Mesendoderm (in vitro differentiated cells): ENCODE results near the gene CEP131.
A peak's percentile ranks its signal among the peaks of the same experiment; 100 is the strongest.

Experiments
- DNase-seq: peaks from one replicate; pipeline ENCODE4 v3.0.0; 2013
- H2AK5ac ChIP-seq: 2 replicates; pipeline ENCODE4 v1.6.1; 2013; ENCODE audit warnings: low read length, inconsistent platforms
- H2BK120ac ChIP-seq: 2 replicates; pipeline ENCODE4 v1.6.1; 2013; ENCODE audit warnings: low read depth, mild to moderate bottlenecking, low read length, moderate library complexity, mixed read lengths
- H2BK15ac ChIP-seq: replicated peaks from 2 replicates; pipeline ENCODE4 v1.6.1; 2013; ENCODE audit warnings: low read depth, mild to moderate bottlenecking, moderate library complexity
- H2BK5ac ChIP-seq: 2 replicates; pipeline ENCODE4 v1.6.1; 2013; ENCODE audit warnings: low read length, inconsistent platforms
- H3K18ac ChIP-seq: 2 replicates; pipeline ENCODE4 v1.6.1; 2013; ENCODE audit warnings: mild to moderate bottlenecking, low read length, mixed read lengths
- H3K23ac ChIP-seq: one replicate; pipeline ENCODE4 v1.6.1; 2013; ENCODE audit warnings: low read length
- H3K27ac ChIP-seq: 2 replicates; pipeline ENCODE4 v1.5.1; 2013; ENCODE audit warnings: low read depth, mild to moderate bottlenecking, inconsistent platforms, low read length, moderate library complexity
- H3K27me3 ChIP-seq: 2 replicates; pipeline ENCODE4 v1.6.1; 2013; ENCODE audit warnings: low read length, control low read depth, mild to moderate bottlenecking, inconsistent platforms; ENCODE audit not compliant: insufficient read depth, poor library complexity
- H3K36me3 ChIP-seq: 2 replicates; pipeline ENCODE4 v1.6.1; 2013; ENCODE audit warnings: low read length, inconsistent platforms; ENCODE audit not compliant: control insufficient read depth, insufficient read depth
- H3K4ac ChIP-seq: one replicate; pipeline ENCODE4 v1.6.1; 2013; ENCODE audit warnings: low read depth, mild to moderate bottlenecking, low read length, moderate library complexity
- H3K4me1 ChIP-seq: 2 replicates; pipeline ENCODE4 v1.6.1; 2013; ENCODE audit warnings: low read depth, low read length, inconsistent platforms; ENCODE audit not compliant: control insufficient read depth
- H3K4me2 ChIP-seq: 2 replicates; pipeline ENCODE4 v1.6.1; 2013; ENCODE audit warnings: low read length
- H3K4me3 ChIP-seq: 2 replicates; pipeline ENCODE4 v1.5.1; 2013; ENCODE audit warnings: mild to moderate bottlenecking, low read length
- H3K56ac ChIP-seq: one replicate; pipeline ENCODE4 v1.6.1; 2013; ENCODE audit warnings: low read length
- H3K79me1 ChIP-seq: 2 replicates; pipeline ENCODE4 v1.6.1; 2013; ENCODE audit warnings: low read length, inconsistent platforms
- H3K79me2 ChIP-seq: 2 replicates; pipeline ENCODE4 v1.6.1; 2013; ENCODE audit warnings: mild to moderate bottlenecking, low read length; ENCODE audit not compliant: control insufficient read depth, insufficient read depth
- H3K9ac ChIP-seq: 2 replicates; pipeline ENCODE4 v1.6.1; 2013; ENCODE audit warnings: low read length, inconsistent platforms
- H4K5ac ChIP-seq: one replicate; pipeline ENCODE4 v1.6.1; 2013; ENCODE audit warnings: low read length
- H4K8ac ChIP-seq: one replicate; pipeline ENCODE4 v1.6.1; 2013; ENCODE audit warnings: low read depth, mild to moderate bottlenecking, control low read depth, low read length, moderate library complexity
- WGBS: extraction: QIAGEN DNeasy Blood & Tissue Kit; methylation state at CpG from one replicate; pipeline ENCODE4 v1.1.7; 2013; ENCODE audit warnings: low lambda C conversion rate, missing lambda C conversion rate; ENCODE audit not compliant: insufficient coverage; ENCODE audit errors: extremely low coverage; 5-methylcytosine and 5-hydroxymethylcytosine counted together

Gene CEP131

GRCh38 chr17:81243333-81243664 lies 20.5 kb upstream of the CEP131 start:
- H3K4ac ChIP-seq: no peak overlapping the region
- H3K4me1 ChIP-seq: peaks cover 2% of the 10 kb centered on the region
- H3K56ac ChIP-seq: no peak overlapping the region
- H4K8ac ChIP-seq: no peak overlapping the region
- H2AK5ac ChIP-seq: no peak overlapping the region
- H3K23ac ChIP-seq: no peak overlapping the region
- no peak overlapping the region for H3K9ac ChIP-seq
- peaks cover 7% of the 10 kb centered on the region for H3K79me2 ChIP-seq
- no peaks in the 10 kb centered on the region for H3K27me3 ChIP-seq
- no CpG with 5 or more reads among the region's 10 CpGs for WGBS
- H2BK15ac ChIP-seq: no peak overlapping the region
- H3K79me1 ChIP-seq: peaks cover 6% of the 10 kb centered on the region
- no peak overlapping the region for H3K27ac ChIP-seq
- no peak overlapping the region for H4K5ac ChIP-seq
- no peak overlapping the region for H3K4me3 ChIP-seq
- H2BK5ac ChIP-seq: no peak overlapping the region
- no peak overlapping the region for H3K18ac ChIP-seq
- H3K4me2 ChIP-seq: no peak overlapping the region
- H2BK120ac ChIP-seq: no peak overlapping the region
- no peak for DNase-seq
- no peaks in the 10 kb centered on the region for H3K36me3 ChIP-seq

DNA sequence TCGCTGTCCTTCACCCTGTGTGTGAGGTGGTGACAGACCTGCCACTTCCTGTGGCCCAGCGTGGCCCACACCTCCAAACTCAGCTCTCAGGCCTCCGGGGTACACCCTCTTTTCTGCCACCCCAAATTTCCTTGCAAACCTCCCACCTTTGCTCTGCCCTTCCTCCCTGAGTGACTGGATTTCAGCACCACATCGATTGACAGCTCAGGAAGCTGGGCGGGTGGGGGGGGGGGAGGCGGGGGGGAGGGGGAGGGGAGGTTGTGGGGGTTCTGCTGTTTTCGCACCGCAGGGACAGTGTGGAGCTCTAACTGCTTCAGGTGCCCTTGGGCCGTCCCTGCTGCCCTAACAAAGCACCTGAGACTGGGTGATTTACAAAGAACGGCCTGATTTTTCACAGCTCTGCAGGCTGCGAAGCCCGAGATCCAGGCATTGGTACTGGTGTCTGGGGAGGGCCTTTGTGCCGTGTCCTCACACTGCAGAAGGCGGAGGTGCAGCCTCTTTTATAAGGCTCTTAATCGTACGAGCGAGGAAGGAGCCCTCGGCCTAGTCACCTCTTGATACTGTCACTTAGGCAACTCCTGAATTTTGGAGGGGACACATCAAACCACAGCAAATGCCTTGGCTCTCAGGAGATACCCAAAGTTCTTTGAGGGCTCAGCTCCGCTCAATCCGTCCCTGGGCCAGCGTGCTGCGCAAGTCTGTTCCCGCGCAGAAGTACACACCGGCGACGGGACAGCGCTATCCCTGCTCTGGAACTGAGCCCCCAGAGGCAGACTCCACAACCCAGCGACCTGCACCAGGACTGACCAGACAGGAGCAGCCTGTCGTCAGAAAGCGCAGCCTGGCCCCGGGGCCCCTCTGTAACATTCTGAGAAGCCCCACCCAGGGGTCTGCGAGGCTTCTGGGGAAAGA lies 19.9 kb upstream of the CEP131 start:
- Histone ChIP-seq H3K27ac (no peak overlapping the region), H3K9ac (no peak overlapping the region), H3K79me1 (peaks cover 8% of the 10 kb centered on the region), H3K4me2 (no peak overlapping the region), H2BK15ac (no peak overlapping the region), H2BK5ac (no peak overlapping the region), H3K56ac (no peak overlapping the region), H2AK5ac (no peak overlapping the region), H3K4me1 (peaks cover 4% of the 10 kb centered on the region), H3K79me2 (peaks cover 10% of the 10 kb centered on the region), H3K18ac (no peak overlapping the region), H3K27me3 (no peaks in the 10 kb centered on the region), H2BK120ac (no peak overlapping the region), H3K4me3 (no peak overlapping the region), H4K8ac (no peak overlapping the region), H3K4ac (no peak overlapping the region), H3K23ac (no peak overlapping the region), H3K36me3 (no peaks in the 10 kb centered on the region), H4K5ac (no peak overlapping the region)
- no CpG with 5 or more reads among the region's 33 CpGs for WGBS
- DNase-seq: no peak

DNA sequence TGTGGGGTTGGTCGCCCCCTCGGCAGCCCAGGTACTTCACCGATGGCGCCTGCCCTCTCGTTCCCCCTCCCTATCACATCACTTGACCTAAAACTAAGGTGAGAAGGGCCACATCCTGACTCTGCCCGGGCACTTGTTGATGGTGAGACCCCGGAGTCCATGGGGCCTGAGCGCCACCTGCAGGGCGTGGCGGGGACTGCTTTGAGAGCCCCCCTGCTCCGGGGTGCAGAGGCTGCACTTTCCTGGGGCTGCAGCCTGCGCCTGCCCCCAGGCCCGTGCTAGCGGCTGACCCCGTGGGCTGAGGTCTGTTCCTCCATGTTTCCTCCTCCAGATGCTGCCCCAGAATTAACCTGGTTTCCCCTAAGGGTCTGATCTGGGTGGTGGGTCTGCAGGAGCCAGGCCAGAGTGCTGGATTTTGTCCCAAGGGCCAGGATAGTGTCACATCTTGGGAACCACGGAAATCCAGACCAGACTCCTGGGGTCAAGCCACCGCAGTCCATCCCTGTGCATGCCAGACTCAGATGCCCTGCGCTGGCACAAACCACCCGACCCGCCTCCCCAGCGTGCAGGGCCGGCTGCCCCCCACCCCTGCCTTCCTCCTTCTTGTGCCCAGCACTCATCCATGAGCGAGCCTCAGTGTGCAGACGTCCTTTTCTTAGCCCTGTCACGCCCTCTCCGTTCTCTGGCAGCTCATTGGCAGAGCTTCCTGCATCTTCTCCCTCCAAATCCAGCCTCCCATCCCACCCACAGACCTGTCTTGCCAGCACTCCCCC lies 19.1 kb upstream of the CEP131 start:
- H3K18ac ChIP-seq: no peak overlapping the region
- peaks cover 4% of the 10 kb centered on the region for H3K4me1 ChIP-seq
- H4K8ac ChIP-seq: no peak overlapping the region
- no peak overlapping the region for H4K5ac ChIP-seq
- no peak overlapping the region for H3K27ac ChIP-seq
- H3K79me1 ChIP-seq: peaks cover 8% of the 10 kb centered on the region
- no CpG with 5 or more reads among the region's 26 CpGs for WGBS
- H3K27me3 ChIP-seq: no peaks in the 10 kb centered on the region
- no peak overlapping the region for H3K4me3 ChIP-seq
- peak; percentile 75 for DNase-seq
- H3K23ac ChIP-seq: no peak overlapping the region
- H3K56ac ChIP-seq: peak overlapping the region; percentile 25
- H3K36me3 ChIP-seq: no peaks in the 10 kb centered on the region
- no peak overlapping the region for H2BK120ac ChIP-seq
- peaks cover 10% of the 10 kb centered on the region for H3K79me2 ChIP-seq
- H3K9ac ChIP-seq: no peak overlapping the region
- no peak overlapping the region for H2BK15ac ChIP-seq
- no peak overlapping the region for H2BK5ac ChIP-seq
- no peak overlapping the region for H3K4ac ChIP-seq
- no peak overlapping the region for H3K4me2 ChIP-seq
- no peak overlapping the region for H2AK5ac ChIP-seq

DNA sequence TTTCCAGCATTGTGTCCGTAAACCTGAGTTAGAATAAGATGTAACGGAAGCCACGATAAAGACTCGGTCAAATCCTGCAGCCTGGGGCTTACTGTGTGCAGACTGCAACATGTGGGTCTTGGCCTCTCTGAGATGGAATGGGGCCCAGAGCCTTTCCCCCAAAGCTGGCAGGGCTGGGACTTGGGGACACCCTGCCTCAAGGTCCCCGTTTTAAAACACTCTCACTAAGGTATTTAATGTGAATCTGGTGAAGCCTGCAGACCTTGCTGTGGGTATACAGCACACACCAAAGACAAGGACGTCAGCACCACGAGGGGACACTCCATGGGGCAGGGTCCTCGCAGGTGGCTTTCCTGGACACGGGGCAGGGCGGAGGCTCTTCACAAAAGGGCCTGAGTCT lies 18.4 kb upstream of the CEP131 start:
- H4K8ac ChIP-seq: no peak overlapping the region
- H2BK15ac ChIP-seq: no peak overlapping the region
- H3K4me1 ChIP-seq: peaks cover 4% of the 10 kb centered on the region
- no peak overlapping the region for H2BK120ac ChIP-seq
- H3K4me3 ChIP-seq: no peak overlapping the region
- WGBS: no CpG with 5 or more reads among the region's 10 CpGs
- H3K23ac ChIP-seq: no peak overlapping the region
- peaks cover 10% of the 10 kb centered on the region for H3K79me2 ChIP-seq
- no peak overlapping the region for H3K4ac ChIP-seq
- H3K9ac ChIP-seq: no peak overlapping the region
- H3K27me3 ChIP-seq: no peaks in the 10 kb centered on the region
- H2AK5ac ChIP-seq: no peak overlapping the region
- no peaks in the 10 kb centered on the region for H3K36me3 ChIP-seq
- DNase-seq: no peak
- peaks cover 8% of the 10 kb centered on the region for H3K79me1 ChIP-seq
- no peak overlapping the region for H4K5ac ChIP-seq
- no peak overlapping the region for H3K18ac ChIP-seq
- H2BK5ac ChIP-seq: no peak overlapping the region
- H3K56ac ChIP-seq: no peak overlapping the region
- no peak overlapping the region for H3K27ac ChIP-seq
- H3K4me2 ChIP-seq: no peak overlapping the region

DNA sequence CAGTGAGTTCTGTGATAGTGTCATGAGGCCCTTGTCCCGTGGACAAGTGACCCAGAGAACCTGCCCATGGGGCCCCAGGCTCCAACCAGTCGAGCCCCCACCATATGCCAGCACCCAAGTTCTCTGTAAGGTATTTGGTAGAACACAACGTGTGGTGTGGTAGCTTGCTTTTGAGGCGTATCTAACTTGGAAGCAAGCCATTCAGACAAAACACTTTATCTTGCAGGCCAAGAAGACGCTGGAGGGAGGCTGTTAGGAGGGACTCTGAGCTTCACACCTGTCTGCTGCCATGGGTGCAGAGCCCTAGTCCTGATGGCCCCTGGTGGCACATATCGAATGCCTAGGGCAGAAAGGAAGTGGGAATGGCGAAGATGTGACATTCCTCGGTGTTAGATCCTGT lies 18.0 kb upstream of the CEP131 start:
- Histone ChIP-seq H3K18ac (no peak overlapping the region), H3K23ac (no peak overlapping the region), H3K56ac (no peak overlapping the region), H2BK15ac (no peak overlapping the region), H3K4ac (no peak overlapping the region), H3K79me1 (peaks cover 8% of the 10 kb centered on the region), H2AK5ac (no peak overlapping the region), H2BK5ac (no peak overlapping the region), H2BK120ac (no peak overlapping the region), H3K4me3 (no peak overlapping the region), H3K27ac (no peak overlapping the region), H3K27me3 (no peaks in the 10 kb centered on the region), H3K4me1 (peaks cover 4% of the 10 kb centered on the region), H3K9ac (no peak overlapping the region), H3K36me3 (no peaks in the 10 kb centered on the region), H3K4me2 (no peak overlapping the region), H4K8ac (no peak overlapping the region), H3K79me2 (peaks cover 10% of the 10 kb centered on the region), H4K5ac (no peak overlapping the region)
- DNase-seq: no peak
- no CpG with 5 or more reads among the region's 8 CpGs for WGBS
